Measurements from ENCODE around the gene PI4K2A.

- TF ChIP-seq ZFP3 (CRISPR knock-in tag; IDR thresholded peaks at IDR 0.05) = peak; percentile 70; the same call in 1 of the 2 replicates
- no peak for TF ChIP-seq PPARA (CRISPR knock-in tag; IDR thresholded peaks at IDR 0.05; ENCODE audit: borderline replicate concordance)
- no peak for TF ChIP-seq RARB (CRISPR knock-in tag; IDR thresholded peaks at IDR 0.05)
- TF ChIP-seq ESRRG (CRISPR knock-in tag; IDR thresholded peaks at IDR 0.05) = no peak
- TF ChIP-seq ZFP30 (CRISPR knock-in tag; IDR thresholded peaks at IDR 0.05) = no peak
- peak; percentile 60; the same call in 1 of the 2 replicates for TF ChIP-seq PATZ1 (CRISPR knock-in tag; IDR thresholded peaks at IDR 0.05; ENCODE audit: borderline replicate concordance)
Observed at GRCh38 chr10:97686962-97687784, 46.7 kb downstream of the PI4K2A start, which contains the start of gene AVPI1.
